ENCODE data around the gene CPXM2. TPM values are rescaled to one million over a fixed set of nuclear protein-coding genes. Genes with fewer than 3 reads are reported as not detected.

CPXM2 gene
- polyA plus RNA-seq, 1 donor (not counting 4 experiments of a cell fraction or from before 2014, with no cell fraction given): 0.03 TPM

- Histone ChIP-seq H3K27ac (ENCODE audit: control insufficient read depth, insufficient read depth, low read length) (no peak overlapping the region), H3K4me3 (ENCODE audit: control insufficient read depth in 2 of 3, extremely low read depth in 1 of 3, insufficient read depth in 2 of 3, low read depth in 1 of 3, low read length in 3 of 3) (no peak overlapping the region), H3K27me3 (ENCODE audit: control insufficient read depth, extremely low read depth, insufficient read depth, low read length) (peaks cover 14% of the 10 kb centered on the region), H3K9ac (ENCODE audit: control insufficient read depth, extremely low read depth, insufficient read depth, low read length) (no peak overlapping the region), H2AFZ (ENCODE audit: control insufficient read depth, low read length) (no peak overlapping the region), H4K20me1 (ENCODE audit: control insufficient read depth, extremely low read depth, insufficient read depth, low read length) (no peaks in the 10 kb centered on the region), H3K79me2 (ENCODE audit: control insufficient read depth, insufficient read depth, low read length) (no peaks in the 10 kb centered on the region), H3K4me2 (ENCODE audit: control insufficient read depth, extremely low read depth, insufficient read depth, low read depth, low read length) (no peak overlapping the region), H3K4me1 (ENCODE audit: control insufficient read depth, extremely low read depth, insufficient read depth, low read length) (no peaks in the 10 kb centered on the region), H3K36me3 (ENCODE audit: control insufficient read depth in 2 of 2, extremely low read depth in 1 of 2, insufficient read depth in 2 of 2, low read length in 2 of 2) (no peaks in the 10 kb centered on the region), H3K9me3 (ENCODE audit: control insufficient read depth, low read depth, low read length) (no peaks in the 10 kb centered on the region), H3K9me1 (ENCODE audit: control insufficient read depth, extremely low read depth, insufficient read depth, low read length) (no peaks in the 10 kb centered on the region)
- dilution Hi-C loops (cut with MboI; ENCODE audit: extremely low pct_ligation_motif_present, low sequenced_read_pairs): no loop called here
- DNase-seq (ENCODE audit: low read depth, low spot score) (no peak), FAIRE-seq (no peak)
- TF ChIP-seq, protein P1, sequence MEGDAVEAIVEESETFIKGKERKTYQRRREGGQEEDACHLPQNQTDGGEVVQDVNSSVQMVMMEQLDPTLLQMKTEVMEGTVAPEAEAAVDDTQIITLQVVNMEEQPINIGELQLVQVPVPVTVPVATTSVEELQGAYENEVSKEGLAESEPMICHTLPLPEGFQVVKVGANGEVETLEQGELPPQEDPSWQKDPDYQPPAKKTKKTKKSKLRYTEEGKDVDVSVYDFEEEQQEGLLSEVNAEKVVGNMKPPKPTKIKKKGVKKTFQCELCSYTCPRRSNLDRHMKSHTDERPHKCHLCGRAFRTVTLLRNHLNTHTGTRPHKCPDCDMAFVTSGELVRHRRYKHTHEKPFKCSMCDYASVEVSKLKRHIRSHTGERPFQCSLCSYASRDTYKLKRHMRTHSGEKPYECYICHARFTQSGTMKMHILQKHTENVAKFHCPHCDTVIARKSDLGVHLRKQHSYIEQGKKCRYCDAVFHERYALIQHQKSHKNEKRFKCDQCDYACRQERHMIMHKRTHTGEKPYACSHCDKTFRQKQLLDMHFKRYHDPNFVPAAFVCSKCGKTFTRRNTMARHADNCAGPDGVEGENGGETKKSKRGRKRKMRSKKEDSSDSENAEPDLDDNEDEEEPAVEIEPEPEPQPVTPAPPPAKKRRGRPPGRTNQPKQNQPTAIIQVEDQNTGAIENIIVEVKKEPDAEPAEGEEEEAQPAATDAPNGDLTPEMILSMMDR (optimal IDR thresholded peaks at IDR 0.05 in 1 of 3, IDR thresholded peaks at IDR 0.05 in 1 of 3, conservative IDR thresholded peaks at IDR 0.05 in 1 of 3; ENCODE audit: extremely low read depth in 1 of 3, insufficient read depth in 2 of 3, low read length in 3 of 3): no peak
- TF ChIP-seq EZH2 (IDR thresholded peaks at IDR 0.05; ENCODE audit: low read length): no peak
Measured at GRCh38 chr10:123884907-123885381, 6.7 kb downstream of the CPXM2 start.

GRCh38 chr10:123884351-123884906, 7.2 kb downstream of the CPXM2 start:
- Histone ChIP-seq H3K79me2 (ENCODE audit: control insufficient read depth, insufficient read depth, low read length) (no peaks in the 10 kb centered on the region), H3K27ac (ENCODE audit: control insufficient read depth, insufficient read depth, low read length) (no peak overlapping the region), H3K4me3 (ENCODE audit: control insufficient read depth in 2 of 3, extremely low read depth in 1 of 3, insufficient read depth in 2 of 3, low read depth in 1 of 3, low read length in 3 of 3) (no peak overlapping the region), H3K9me1 (ENCODE audit: control insufficient read depth, extremely low read depth, insufficient read depth, low read length) (no peaks in the 10 kb centered on the region), H2AFZ (ENCODE audit: control insufficient read depth, low read length) (no peak overlapping the region), H3K4me1 (ENCODE audit: control insufficient read depth, extremely low read depth, insufficient read depth, low read length) (no peaks in the 10 kb centered on the region), H3K4me2 (ENCODE audit: control insufficient read depth, extremely low read depth, insufficient read depth, low read depth, low read length) (no peak overlapping the region), H3K9ac (ENCODE audit: control insufficient read depth, extremely low read depth, insufficient read depth, low read length) (no peak overlapping the region), H3K27me3 (ENCODE audit: control insufficient read depth, extremely low read depth, insufficient read depth, low read length) (peaks cover 11% of the 10 kb centered on the region), H4K20me1 (ENCODE audit: control insufficient read depth, extremely low read depth, insufficient read depth, low read length) (no peaks in the 10 kb centered on the region), H3K9me3 (ENCODE audit: control insufficient read depth, low read depth, low read length) (no peaks in the 10 kb centered on the region), H3K36me3 (ENCODE audit: control insufficient read depth in 2 of 2, extremely low read depth in 1 of 2, insufficient read depth in 2 of 2, low read length in 2 of 2) (no peaks in the 10 kb centered on the region)
- TF ChIP-seq, protein P1 (optimal IDR thresholded peaks at IDR 0.05 in 1 of 3, IDR thresholded peaks at IDR 0.05 in 1 of 3, conservative IDR thresholded peaks at IDR 0.05 in 1 of 3; ENCODE audit: extremely low read depth in 1 of 3, insufficient read depth in 2 of 3, low read length in 3 of 3): no peak
- no peak for TF ChIP-seq EZH2 (IDR thresholded peaks at IDR 0.05; ENCODE audit: low read length)
- dilution Hi-C loops (cut with MboI; ENCODE audit: extremely low pct_ligation_motif_present, low sequenced_read_pairs): no loop called here
- DNase-seq (ENCODE audit: low read depth, low spot score): no peak
- FAIRE-seq: no peak
